Right atrium auricular region (tissue), 2 donors: ENCODE data around the gene NUDC. TPM values are rescaled to one million over a fixed set of nuclear protein-coding genes. Genes with fewer than 3 reads are reported as not detected.
"Not testable (repeated sequence)": the region's sequence is repeated elsewhere in the genome, so short reads cannot be mapped to it uniquely, and the experiment has no call there.

ENCODE experiments used
- DNase-seq: peaks from one replicate; pipeline ENCODE4 v3.0.0-alpha.2; 2019; ENCODE audit warnings: low spot score
- H3K27ac ChIP-seq, 2 donors: fragments of 200-600 bp; sonication (generic); 1 replicate in 1 of 2; 2 replicates in 1 of 2; pipeline ENCODE4 v1.5.1; 2016 to 2019
- H3K27me3 ChIP-seq, 2 donors: fragments of 200-600 bp; sonication (generic); one replicate each; pipeline versions ENCODE4 v1.5.1 to v1.6.0; 2017 to 2019
- H3K36me3 ChIP-seq: fragments of 200-600 bp; sonication (generic); one replicate; pipeline ENCODE4 v1.5.1; 2016
- H3K4me1 ChIP-seq, 2 donors: fragments of 200-600 bp; sonication (generic); one replicate each; pipeline versions ENCODE4 v1.5.1 to v1.6.0; 2017 to 2019
- H3K4me3 ChIP-seq, 2 donors: fragments of 200-600 bp; sonication (generic); 1 replicate in 1 of 2; 2 replicates in 1 of 2; pipeline ENCODE4 v1.5.1; 2017 to 2019; ENCODE audit warnings: mild to moderate bottlenecking in 1 of 2, moderate library complexity in 1 of 2
- H3K9me3 ChIP-seq, 2 donors: fragments of 200-600 bp; sonication (generic); one replicate each; pipeline ENCODE4 v1.5.1; 2019
- total RNA-seq, 2 donors: library from RNA; depleted of rRNA; stranded (reverse); fragments of >200 nt; gene quantifications; one replicate each; pipeline ENCODE4 v1.1.0, GENCODE V29; 2016
- TF ChIP-seq, protein P1 (sequence below), 2 donors: fragments of 200-600 bp; sonication (generic); IDR thresholded peaks; one replicate each; pipeline ENCODE4 v1.5.1; 2019; ENCODE audit warnings: antibody characterized with exemption in 2 of 2

Gene NUDC
- total RNA-seq, 2 donors from 2014 or later: 66.7 to 82.3 TPM

DNA sequence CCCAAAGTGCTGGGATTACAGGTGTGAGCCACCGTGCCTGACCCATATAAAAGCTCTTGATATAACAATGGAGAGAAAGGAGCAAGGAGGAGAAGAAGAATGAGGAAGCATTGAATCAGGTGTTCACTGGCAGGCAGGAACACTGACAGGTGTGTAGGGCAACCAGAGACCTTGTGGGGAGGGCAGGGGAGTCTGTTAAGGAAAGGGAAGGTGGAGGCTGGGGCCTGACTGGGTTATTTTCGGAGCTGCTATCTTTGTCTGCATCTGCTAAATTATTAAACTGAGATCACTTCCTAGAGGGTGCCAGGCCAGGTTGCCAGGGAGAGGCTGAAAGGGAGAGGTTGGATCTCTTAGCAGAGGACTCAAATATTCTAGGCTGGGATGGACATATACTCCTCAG, 65.1 kb downstream of the NUDC start:
- Histone ChIP-seq H3K36me3 (no peaks in the 10 kb centered on the region), H3K9me3 (no peaks in the 10 kb centered on the region), H3K27ac (no peak overlapping the region), H3K4me1 (no peaks in the 10 kb centered on the region), H3K27me3 (no peaks in the 10 kb centered on the region), H3K4me3 (no peak overlapping the region)
- TF ChIP-seq, protein P1, sequence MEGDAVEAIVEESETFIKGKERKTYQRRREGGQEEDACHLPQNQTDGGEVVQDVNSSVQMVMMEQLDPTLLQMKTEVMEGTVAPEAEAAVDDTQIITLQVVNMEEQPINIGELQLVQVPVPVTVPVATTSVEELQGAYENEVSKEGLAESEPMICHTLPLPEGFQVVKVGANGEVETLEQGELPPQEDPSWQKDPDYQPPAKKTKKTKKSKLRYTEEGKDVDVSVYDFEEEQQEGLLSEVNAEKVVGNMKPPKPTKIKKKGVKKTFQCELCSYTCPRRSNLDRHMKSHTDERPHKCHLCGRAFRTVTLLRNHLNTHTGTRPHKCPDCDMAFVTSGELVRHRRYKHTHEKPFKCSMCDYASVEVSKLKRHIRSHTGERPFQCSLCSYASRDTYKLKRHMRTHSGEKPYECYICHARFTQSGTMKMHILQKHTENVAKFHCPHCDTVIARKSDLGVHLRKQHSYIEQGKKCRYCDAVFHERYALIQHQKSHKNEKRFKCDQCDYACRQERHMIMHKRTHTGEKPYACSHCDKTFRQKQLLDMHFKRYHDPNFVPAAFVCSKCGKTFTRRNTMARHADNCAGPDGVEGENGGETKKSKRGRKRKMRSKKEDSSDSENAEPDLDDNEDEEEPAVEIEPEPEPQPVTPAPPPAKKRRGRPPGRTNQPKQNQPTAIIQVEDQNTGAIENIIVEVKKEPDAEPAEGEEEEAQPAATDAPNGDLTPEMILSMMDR (IDR thresholded peaks at IDR 0.05): no peak
- no peak for DNase-seq

DNA sequence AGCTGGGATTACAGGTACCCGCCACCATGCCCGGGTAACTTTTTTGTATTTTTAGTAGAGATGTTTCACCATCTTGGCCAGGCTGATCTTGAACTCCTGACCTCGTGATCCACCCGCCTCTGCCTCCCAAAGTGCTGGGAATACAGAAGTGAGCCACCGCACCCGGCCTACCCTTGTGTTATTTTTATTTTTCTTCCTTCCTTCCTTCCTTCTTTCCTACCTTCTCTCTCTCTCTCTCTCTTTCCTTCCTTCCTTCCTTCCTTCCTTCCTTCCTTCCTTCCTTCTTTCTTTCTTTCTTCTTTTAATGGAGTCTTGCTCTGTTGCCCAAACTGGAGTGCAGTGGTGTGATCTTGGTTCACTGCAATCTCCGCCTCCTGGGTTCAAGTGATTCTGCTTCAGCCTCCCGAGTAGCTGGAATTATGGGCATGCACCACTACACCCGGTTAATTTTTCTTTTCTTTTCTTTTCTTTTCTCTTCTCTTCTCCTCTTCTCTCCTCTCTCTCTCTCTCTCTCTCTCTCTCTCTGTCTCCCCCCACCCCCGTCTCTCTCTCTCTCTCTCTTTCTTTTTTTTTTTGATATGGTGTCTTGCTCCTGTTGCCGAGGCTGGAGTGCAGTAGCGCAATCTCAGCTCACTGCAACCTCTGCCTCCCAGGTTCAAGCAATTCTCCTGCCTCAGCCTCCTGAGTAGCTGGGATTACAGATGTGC, 68.0 kb downstream of the NUDC start:
- H3K4me1 ChIP-seq: peaks cover 0 to 14% of the 10 kb centered on the region in 2 donors
- H3K27ac ChIP-seq, H3K27me3 ChIP-seq, DNase-seq, H3K4me3 ChIP-seq, H3K9me3 ChIP-seq, H3K36me3 ChIP-seq: not testable (repeated sequence)

DNA sequence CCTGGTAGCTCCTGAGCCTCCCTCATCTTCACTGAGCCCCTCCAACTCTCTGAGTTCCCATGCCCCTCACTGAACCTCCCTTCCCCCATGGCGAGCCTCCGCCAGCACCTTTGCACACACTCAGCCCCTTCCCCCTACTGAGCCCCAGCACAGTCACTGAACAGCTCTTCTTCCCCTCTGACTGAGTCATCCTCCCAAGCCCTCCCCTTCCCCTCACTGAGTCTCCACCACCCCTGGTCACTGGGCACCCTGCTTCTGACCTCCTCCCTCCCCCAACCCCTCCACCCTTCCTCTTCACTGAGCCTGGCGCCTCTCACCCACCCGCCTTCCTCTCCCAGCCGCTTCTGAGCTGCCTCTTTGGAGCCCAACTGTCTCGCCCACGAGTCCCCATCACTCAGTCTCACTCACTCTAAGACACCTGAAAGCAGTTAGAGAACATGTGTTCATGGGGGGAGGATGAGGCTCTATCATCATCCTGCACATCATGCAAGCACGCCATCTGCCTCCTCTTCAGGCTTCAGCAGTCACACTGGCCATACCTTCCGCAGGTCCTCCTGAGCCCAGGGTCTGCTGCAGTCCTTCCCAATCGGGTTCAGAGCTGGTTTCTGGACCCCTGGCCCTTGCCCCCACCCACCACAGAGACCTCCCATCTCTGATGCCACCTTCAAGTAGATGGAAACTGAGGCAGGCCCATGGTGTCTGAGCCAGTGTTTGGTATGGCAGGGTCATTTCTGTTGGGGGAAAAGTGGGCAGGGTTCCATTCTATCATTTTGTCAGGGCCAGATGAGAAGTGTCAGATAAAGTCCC, 70.0 kb downstream of the NUDC start:
- H3K36me3 ChIP-seq: no peaks in the 10 kb centered on the region
- H3K27ac ChIP-seq: no peak overlapping the region
- H3K27me3 ChIP-seq: no peaks in the 10 kb centered on the region
- peaks cover 0 to 33% of the 10 kb centered on the region in 2 donors for H3K4me1 ChIP-seq
- DNase-seq: no peak
- TF ChIP-seq, protein P1 (IDR thresholded peaks at IDR 0.05): no peak
- no peak overlapping the region for H3K4me3 ChIP-seq
- no peaks in the 10 kb centered on the region for H3K9me3 ChIP-seq

DNA sequence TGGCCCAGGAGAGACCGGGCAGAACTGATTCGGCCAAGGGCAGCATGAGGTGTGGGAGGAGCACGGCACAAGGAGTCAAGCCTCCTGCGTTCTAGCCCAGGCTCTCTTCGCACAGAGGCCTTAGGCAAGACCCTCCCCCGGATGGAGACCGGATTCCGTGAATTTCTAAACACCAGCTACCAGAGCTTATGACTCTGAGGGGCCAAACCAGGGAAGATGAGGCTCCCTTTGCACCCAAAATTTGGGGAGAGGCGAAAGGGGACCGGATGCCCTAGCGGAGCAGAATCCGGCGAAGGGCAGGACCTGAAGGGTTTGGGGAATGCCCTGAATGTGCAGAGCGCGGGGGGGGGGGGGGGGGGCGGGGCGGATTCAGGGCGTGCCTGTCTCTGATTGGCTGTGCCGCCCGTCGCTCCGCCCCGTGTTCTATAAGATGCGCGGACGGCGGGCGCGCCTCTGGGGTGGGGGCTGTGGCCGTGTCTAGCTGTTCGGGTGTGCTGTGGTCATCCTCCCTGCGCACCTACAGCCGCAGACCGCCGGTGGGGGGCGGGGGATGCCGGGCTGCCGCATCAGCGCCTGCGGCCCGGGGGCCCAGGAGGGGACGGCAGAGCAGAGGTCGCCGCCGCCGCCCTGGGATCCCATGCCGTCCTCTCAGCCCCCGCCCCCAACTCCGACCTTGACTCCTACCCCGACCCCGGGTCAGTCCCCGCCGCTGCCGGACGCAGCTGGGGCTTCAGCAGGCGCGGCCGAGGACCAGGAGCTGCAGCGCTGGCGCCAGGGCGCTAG, 71.9 kb downstream of the NUDC start, which contains the start of gene TRNP1:
Gene TRNP1 (plus strand): TSS at position 456 of the 783 bp plus-strand sequence. CDS start 95 bp downstream, at position 551.
- H3K27me3 ChIP-seq: no peaks in the 10 kb centered on the region
- peak within 1 kb of the TSS; percentile 81 to 89 for H3K27ac ChIP-seq
- H3K4me1 ChIP-seq: peaks cover 0 to 50% of the 10 kb centered on the region in 2 donors
- no peak for DNase-seq
- TF ChIP-seq, protein P1 (IDR thresholded peaks at IDR 0.05): no peak
- H3K4me3 ChIP-seq: peak within 1 kb of the TSS; percentile 52 to 80
- no peaks in the 10 kb centered on the region for H3K36me3 ChIP-seq
- H3K9me3 ChIP-seq: no peaks in the 10 kb centered on the region

DNA sequence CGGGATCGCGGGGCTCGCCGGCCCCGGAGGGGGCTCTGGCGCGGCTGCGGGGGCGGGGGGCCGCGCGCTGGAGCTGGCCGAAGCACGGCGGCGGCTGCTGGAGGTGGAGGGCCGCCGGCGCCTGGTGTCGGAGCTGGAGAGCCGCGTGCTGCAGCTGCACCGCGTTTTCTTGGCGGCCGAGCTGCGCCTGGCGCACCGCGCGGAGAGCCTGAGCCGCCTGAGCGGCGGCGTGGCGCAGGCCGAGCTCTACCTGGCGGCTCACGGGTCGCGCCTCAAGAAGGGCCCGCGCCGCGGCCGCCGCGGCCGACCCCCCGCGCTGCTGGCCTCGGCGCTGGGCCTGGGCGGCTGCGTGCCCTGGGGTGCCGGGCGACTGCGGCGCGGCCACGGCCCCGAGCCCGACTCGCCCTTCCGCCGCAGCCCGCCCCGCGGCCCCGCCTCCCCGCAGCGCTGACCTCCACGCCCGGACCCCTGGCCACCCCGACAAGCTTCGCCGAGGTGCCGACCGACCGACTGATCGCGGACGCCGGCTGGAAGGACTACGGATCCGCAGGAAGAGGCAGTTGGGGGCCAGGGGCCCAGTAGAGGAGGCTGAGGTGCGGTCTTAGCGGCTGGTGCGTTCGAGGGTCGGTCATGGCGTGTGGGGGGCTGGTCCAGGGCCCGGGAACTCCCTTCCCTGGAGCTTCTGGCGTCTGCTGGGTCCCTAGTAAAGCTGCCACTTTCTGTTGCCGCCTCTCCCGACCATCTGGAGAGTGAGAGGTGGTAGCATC, 72.7 kb downstream of the NUDC start:
- Histone ChIP-seq H3K4me3 (peak overlapping the region; percentile 52 to 80), H3K9me3 (no peaks in the 10 kb centered on the region), H3K27ac (peak overlapping the region; percentile 81 to 89), H3K4me1 (peaks cover 0 to 58% of the 10 kb centered on the region in 2 donors), H3K27me3 (no peaks in the 10 kb centered on the region), H3K36me3 (no peaks in the 10 kb centered on the region)
- TF ChIP-seq, protein P1 (IDR thresholded peaks at IDR 0.05): no peak
- no peak for DNase-seq
